Measurements from ENCODE around the gene LEF1. TPM values are rescaled to one million over a fixed set of nuclear protein-coding genes. Genes with fewer than 3 reads are reported as not detected.

LEF1 gene
- total RNA-seq, 1 experiment from 2014 or later = 91.7 TPM

- in situ Hi-C loops (cut with HindIII; ENCODE audit: low pct_unique_long_range_greater_than_20kb, low sequenced_read_pairs) = no loop called here
- no peak for DNase-seq (ENCODE audit: low read depth, low spot score)
Observed at GRCh38 chr4:108130955-108131354, 37.8 kb downstream of the LEF1 start.

GRCh38 chr4:108129196-108129595 is 39.5 kb downstream of the LEF1 start:
- no peak for DNase-seq (ENCODE audit: low read depth, low spot score)
- in situ Hi-C loops (cut with HindIII; ENCODE audit: low pct_unique_long_range_greater_than_20kb, low sequenced_read_pairs) = no loop called here

GRCh38 chr4:108126806-108127205 is 41.9 kb downstream of the LEF1 start:
- in situ Hi-C loops (cut with HindIII; ENCODE audit: low pct_unique_long_range_greater_than_20kb, low sequenced_read_pairs) = no loop called here
- no peak for DNase-seq (ENCODE audit: low read depth, low spot score)

DNA sequence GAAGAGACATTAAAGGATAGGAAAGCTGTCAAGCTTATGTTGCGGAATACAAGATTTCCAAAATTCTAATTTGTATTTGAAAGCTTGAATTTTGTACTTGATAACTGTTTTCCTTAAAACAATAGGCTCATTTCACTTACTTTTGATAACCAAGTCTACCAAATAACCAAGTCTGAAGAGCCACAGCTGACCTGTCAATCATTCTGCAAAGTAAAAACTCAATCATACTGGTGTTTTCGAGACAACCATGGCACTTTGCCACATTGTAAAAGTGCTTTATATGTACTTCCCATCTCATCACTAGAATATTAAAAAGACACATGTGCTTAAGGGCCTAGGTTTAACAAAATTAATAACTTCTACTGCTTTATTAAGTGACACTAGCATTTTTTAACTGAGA is 47.9 kb downstream of the LEF1 start:
- in situ Hi-C loops (cut with HindIII; ENCODE audit: low pct_unique_long_range_greater_than_20kb, low sequenced_read_pairs) = no loop called here
- DNase-seq (ENCODE audit: low read depth, low spot score) = no peak

DNA sequence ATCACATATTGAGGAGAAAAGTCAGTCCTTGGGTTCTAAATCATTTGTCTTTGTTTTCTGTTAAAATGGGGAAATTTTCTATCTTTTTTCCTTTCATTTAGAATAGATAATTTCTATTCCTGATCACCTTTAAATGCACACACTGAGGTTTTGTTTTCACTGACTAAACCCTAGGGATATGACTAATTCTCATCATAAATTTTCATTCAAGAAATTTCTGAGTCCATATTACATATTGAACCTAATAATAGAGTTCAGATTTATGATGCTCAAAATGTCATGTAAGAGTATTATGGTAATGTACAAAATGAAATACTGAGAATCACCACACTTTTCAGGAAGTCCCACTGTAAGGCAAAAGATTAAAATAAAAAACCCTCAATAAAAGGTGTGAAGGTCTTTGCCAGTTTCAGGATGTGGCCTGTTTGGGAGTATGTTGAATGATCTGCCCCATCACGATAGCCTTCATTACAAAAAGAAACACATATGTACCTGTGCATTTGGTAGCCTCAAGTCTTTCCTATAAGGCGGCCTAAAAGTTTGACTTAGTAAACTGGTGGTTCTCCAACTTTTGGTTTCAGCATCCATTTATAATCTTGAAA is 49.4 kb downstream of the LEF1 start:
- in situ Hi-C loops (cut with HindIII; ENCODE audit: low pct_unique_long_range_greater_than_20kb, low sequenced_read_pairs) = no loop called here
- no peak for DNase-seq (ENCODE audit: low read depth, low spot score)

GRCh38 chr4:108118505-108118904 is 50.2 kb downstream of the LEF1 start:
- in situ Hi-C loops (cut with HindIII; ENCODE audit: low pct_unique_long_range_greater_than_20kb, low sequenced_read_pairs) = no loop called here

GRCh38 chr4:108117418-108118182 is 51.1 kb downstream of the LEF1 start:
- DNase-seq (ENCODE audit: low read depth, low spot score) = peak; percentile 45
- in situ Hi-C loops (cut with HindIII; ENCODE audit: low pct_unique_long_range_greater_than_20kb, low sequenced_read_pairs) = no loop called here

More at GRCh38 chr4:108118505-108118904, 50.2 kb downstream of the LEF1 start:
- DNase-seq (ENCODE audit: low read depth, low spot score) = no peak

DNA sequence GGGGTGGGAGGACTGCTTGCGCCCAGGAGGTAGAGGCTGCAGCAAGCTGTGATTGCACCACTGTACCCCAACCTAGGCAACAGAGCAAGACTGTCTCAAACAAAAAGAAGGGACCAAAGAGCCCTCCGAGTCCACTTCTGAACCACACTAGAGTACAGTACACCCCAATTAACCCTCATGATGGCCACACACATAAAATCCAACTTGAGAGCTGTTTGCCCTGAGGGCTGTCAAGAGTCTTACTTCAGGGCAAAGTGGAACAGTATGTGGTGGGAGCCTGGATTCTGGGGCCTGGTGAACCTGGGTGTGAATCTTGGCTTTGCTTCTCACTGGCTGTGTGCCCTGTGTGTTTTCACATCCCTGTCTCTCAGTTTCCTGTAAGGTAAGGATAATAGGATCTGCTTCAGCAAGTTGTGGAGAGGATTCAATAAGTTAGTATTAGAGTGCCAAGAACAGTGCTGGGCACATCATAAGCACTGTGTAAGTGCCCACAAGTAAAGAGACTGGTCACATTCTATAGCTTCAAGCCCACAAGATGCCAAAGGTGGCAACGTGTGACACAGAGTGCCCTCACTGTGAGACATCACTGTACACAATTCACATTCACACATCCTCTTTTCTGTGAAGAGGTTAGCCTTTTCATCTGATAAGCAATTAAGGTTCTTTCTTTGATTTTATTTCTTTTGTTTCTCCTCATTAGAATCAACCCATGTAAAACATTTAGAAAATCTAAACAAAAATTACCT is 52.1 kb downstream of the LEF1 start:
- no peak for DNase-seq (ENCODE audit: low read depth, low spot score)
- in situ Hi-C loops (cut with HindIII; ENCODE audit: low pct_unique_long_range_greater_than_20kb, low sequenced_read_pairs) = no loop called here

- in situ Hi-C loops (cut with HindIII; ENCODE audit: low pct_unique_long_range_greater_than_20kb, low sequenced_read_pairs) = no loop called here
- DNase-seq (ENCODE audit: low read depth, low spot score) = no peak
Observed at GRCh38 chr4:108115168-108115526, 53.6 kb downstream of the LEF1 start.

- in situ Hi-C loops (cut with HindIII; ENCODE audit: low pct_unique_long_range_greater_than_20kb, low sequenced_read_pairs) = no loop called here
- DNase-seq (ENCODE audit: low read depth, low spot score) = no peak
Observed at GRCh38 chr4:108114503-108114902, 54.2 kb downstream of the LEF1 start.

- no peak for DNase-seq (ENCODE audit: low read depth, low spot score)
- in situ Hi-C loops (cut with HindIII; ENCODE audit: low pct_unique_long_range_greater_than_20kb, low sequenced_read_pairs) = no loop called here
Observed at GRCh38 chr4:108113229-108113628, 55.5 kb downstream of the LEF1 start.

DNA sequence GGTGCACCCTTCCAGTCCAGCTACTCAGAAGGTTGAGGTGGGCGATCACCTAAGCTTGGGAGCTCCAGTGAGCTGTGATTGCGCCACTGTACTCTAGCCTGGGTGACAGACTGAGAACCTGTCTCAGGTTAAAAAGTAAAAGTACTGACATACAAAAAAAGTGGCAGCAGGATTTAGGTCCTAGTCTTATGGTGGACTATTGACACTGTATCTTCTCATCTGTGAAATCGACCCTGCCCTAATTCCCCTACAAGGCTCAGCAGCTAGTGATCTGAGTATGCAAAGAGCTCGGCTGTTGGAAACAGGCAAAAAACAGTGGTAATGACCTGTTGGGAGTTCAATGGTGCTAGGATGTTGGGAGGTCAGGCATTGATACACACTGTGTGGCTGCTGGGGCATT is 57.0 kb downstream of the LEF1 start:
- in situ Hi-C loops (cut with HindIII; ENCODE audit: low pct_unique_long_range_greater_than_20kb, low sequenced_read_pairs) = no loop called here
- no peak for DNase-seq (ENCODE audit: low read depth, low spot score)

DNA sequence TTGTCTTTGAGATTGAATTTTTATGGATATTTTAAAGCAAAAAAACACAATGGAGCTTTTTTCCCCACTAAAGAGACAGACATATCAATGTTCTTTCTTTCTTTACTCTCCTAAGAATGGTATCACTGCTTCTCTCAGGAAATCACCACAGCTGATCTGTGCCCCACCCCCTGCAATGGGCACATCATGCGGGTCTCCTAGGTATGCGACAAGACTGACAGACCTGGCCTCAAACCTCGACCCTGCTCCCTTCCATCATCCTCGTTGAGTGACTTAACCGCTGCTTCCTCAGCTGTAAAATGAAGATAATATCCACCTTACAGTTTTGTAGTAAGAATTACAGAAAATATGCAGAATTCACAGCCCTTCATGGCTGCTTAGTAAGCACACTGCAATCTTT is 58.3 kb downstream of the LEF1 start:
- in situ Hi-C loops (cut with HindIII; ENCODE audit: low pct_unique_long_range_greater_than_20kb, low sequenced_read_pairs) = no loop called here

DNA sequence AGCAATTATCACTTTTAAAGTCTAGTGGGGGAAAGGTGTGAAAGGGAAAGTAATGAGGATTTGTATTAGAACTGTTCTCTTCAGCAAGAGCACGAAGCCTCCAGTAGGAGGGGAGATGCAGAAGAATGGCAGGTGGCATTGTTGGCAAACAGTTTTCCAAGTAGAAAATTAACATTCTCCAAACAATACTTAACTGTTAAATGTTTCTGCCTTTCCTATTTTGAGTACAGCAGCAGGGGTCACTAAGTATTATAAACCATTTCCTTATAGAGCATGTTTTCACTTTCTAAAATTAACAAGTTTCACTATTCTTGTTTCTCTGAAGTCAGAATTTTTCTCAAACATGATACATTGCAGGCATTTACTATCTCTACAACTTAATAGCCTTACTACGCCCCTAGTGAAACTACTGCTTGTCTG is 58.7 kb downstream of the LEF1 start:
- DNase-seq (ENCODE audit: low read depth, low spot score) = no peak
- in situ Hi-C loops (cut with HindIII; ENCODE audit: low pct_unique_long_range_greater_than_20kb, low sequenced_read_pairs) = no loop called here

More for the DNA sequence above, 58.3 kb downstream of the LEF1 start:
- no peak for DNase-seq (ENCODE audit: low read depth, low spot score)

DNA sequence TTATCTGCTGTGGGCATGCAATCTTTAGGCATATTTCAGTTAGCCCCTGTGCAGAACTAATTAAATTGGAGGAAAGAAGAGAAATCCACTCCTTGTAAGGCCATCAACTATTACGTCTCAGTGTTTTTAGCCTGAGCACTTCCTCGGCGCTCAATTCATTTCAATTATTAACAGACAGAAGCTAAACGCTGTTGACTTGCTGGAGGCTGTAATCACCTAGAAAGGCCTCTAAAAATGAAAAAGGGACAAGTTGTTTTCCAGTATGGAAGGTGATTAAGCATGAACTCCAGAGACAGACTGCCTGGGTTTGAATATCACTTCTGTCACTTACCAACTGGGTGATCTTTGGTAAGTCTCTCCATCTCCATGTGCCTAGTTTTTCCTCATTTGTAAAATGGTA is 59.6 kb downstream of the LEF1 start:
- in situ Hi-C loops (cut with HindIII; ENCODE audit: low pct_unique_long_range_greater_than_20kb, low sequenced_read_pairs) = no loop called here
- DNase-seq (ENCODE audit: low read depth, low spot score) = no peak

- no peak for DNase-seq (ENCODE audit: low read depth, low spot score)
- in situ Hi-C loops (cut with HindIII; ENCODE audit: low pct_unique_long_range_greater_than_20kb, low sequenced_read_pairs) = no loop called here
Observed at GRCh38 chr4:108107729-108108382, 60.9 kb downstream of the LEF1 start.

- in situ Hi-C loops (cut with HindIII; ENCODE audit: low pct_unique_long_range_greater_than_20kb, low sequenced_read_pairs) = no loop called here
- no peak for DNase-seq (ENCODE audit: low read depth, low spot score)
Observed at GRCh38 chr4:108107101-108107500, 61.6 kb downstream of the LEF1 start.

- DNase-seq (ENCODE audit: low read depth, low spot score) = no peak
- in situ Hi-C loops (cut with HindIII; ENCODE audit: low pct_unique_long_range_greater_than_20kb, low sequenced_read_pairs) = no loop called here
Observed at GRCh38 chr4:108106186-108106585, 62.5 kb downstream of the LEF1 start.

All from SK-MEL-5 (cell line).